CD4-positive, alpha-beta memory T cell (primary cell): ENCODE results near the gene ABCA10. TPM values are rescaled to one million over a fixed set of nuclear protein-coding genes. Genes with fewer than 3 reads are reported as not detected.
A peak's percentile ranks its signal among the peaks of the same experiment; 100 is the strongest.

Experiments used
- CTCF ChIA-PET: fragments of 350-600 bp; sonication (Branson Sonifier 250); formaldehyde crosslinking; loops from one replicate; lab custom pipeline; 2021; ENCODE audit warnings: inconsistent platforms; ENCODE audit not compliant: partially characterized antibody; lab: Charles Lee
- POLR2A ChIA-PET: fragments of 350-600 bp; sonication (Branson Sonifier 250); formaldehyde crosslinking; loops from one replicate; lab custom pipeline; 2021; ENCODE audit not compliant: partially characterized antibody; lab: Charles Lee
- DNase-seq, 5 donors: peaks; one replicate each; pipeline versions ENCODE4 v3.0.0 to v3.0.0-alpha.2; 2020 to 2022; ENCODE audit warnings: mixed read lengths in 1 of 5
- H3K27ac ChIP-seq: one replicate; pipeline ENCODE4 v1.7.0; 2013; ENCODE audit warnings: low read depth, low read length
- H3K27me3 ChIP-seq: 2 replicates; pipeline ENCODE4 v1.7.0; 2013; ENCODE audit warnings: mild to moderate bottlenecking, low read length, moderate library complexity; ENCODE audit not compliant: insufficient read depth
- H3K36me3 ChIP-seq: 2 replicates; pipeline ENCODE4 v1.7.0; 2013; ENCODE audit warnings: mild to moderate bottlenecking, low read length, moderate library complexity; ENCODE audit not compliant: insufficient read depth
- H3K4me1 ChIP-seq: 2 replicates; pipeline ENCODE4 v1.7.0; 2013; ENCODE audit warnings: mild to moderate bottlenecking, low read length, moderate library complexity; ENCODE audit not compliant: insufficient read depth
- H3K4me3 ChIP-seq, 2 donors: one replicate each; pipeline ENCODE4 v1.7.0; 2013; ENCODE audit warnings: low read length in 2 of 2, mild to moderate bottlenecking in 1 of 2
- H3K9me3 ChIP-seq, 2 donors: one replicate each; pipeline ENCODE4 v1.7.0; 2013; ENCODE audit warnings: low read length in 2 of 2, control low read depth in 1 of 2; ENCODE audit not compliant: control insufficient read depth in 1 of 2
- H3K27ac Mint-ChIP-seq, 7 donors: one replicate each; pipeline ENCODE4 v1.8.0; 2020 to 2021; ENCODE audit warnings: mixed read lengths in 7 of 7, mild to moderate bottlenecking in 6 of 7, inconsistent platforms in 3 of 7, moderate library complexity in 3 of 7
- H3K27me3 Mint-ChIP-seq, 2 donors: one replicate each; pipeline ENCODE4 v1.8.0; 2020 to 2021; ENCODE audit warnings: mixed read lengths in 2 of 2
- H3K36me3 Mint-ChIP-seq, 2 donors: one replicate each; pipeline ENCODE4 v1.8.0; 2020 to 2021; ENCODE audit warnings: mixed read lengths in 2 of 2, inconsistent platforms in 1 of 2, mild to moderate bottlenecking in 1 of 2
- H3K4me1 Mint-ChIP-seq, 4 donors: one replicate each; pipeline ENCODE4 v1.8.0; 2020 to 2021; ENCODE audit warnings: mixed read lengths in 4 of 4, mild to moderate bottlenecking in 1 of 4
- H3K4me3 Mint-ChIP-seq, 8 donors: one replicate each; pipeline ENCODE4 v1.8.0; 2020 to 2021; ENCODE audit warnings: mixed read lengths in 8 of 8, mild to moderate bottlenecking in 7 of 8, moderate library complexity in 6 of 8, inconsistent platforms in 3 of 8
- H3K9me3 Mint-ChIP-seq, 8 donors: one replicate each; pipeline ENCODE4 v1.8.0; 2020 to 2021; ENCODE audit warnings: mixed read lengths in 8 of 8, mild to moderate bottlenecking in 5 of 8, inconsistent platforms in 3 of 8, moderate library complexity in 1 of 8
- intact Hi-C: fragments of 100-400 bp; cut with micrococcal nuclease; formaldehyde crosslinking; loops from one replicate; pipeline ENCODE4 v1.15.1; 2023
- microRNA-seq: library from miRNA; unstranded; fragments of <30 nt; microRNA quantifications from one replicate; pipeline ENCODE4 v1.2.0, GENCODE V29; 2021; ENCODE audit warnings: borderline replicate concordance, borderline number of aligned reads, borderline microRNAs expressed, mixed read lengths
- polyA plus RNA-seq, 2 donors: library from polyadenylated mRNA; unstranded; fragments of 300-500 nt; fragmentation: Illumina TruSeq; gene quantifications; one replicate each; pipeline ENCODE4 v1.2.3, GENCODE V29; 2021
- total RNA-seq, 2 experiments: library from RNA; stranded (reverse); gene quantifications; one replicate each; pipeline ENCODE4 v1.2.3, GENCODE V29; 2021

The ABCA10 gene
- total and polyA plus RNA-seq, 4 experiments from 2014 or later, result 2.1 to 4.6 TPM; not detected in 2

- Histone ChIP-seq H3K4me1 (no peaks in the 10 kb centered on the region), H3K9me3 (no peaks in the 10 kb centered on the region), H3K4me3 (no peak overlapping the region), H3K27ac (no peak overlapping the region), H3K36me3 (no peaks in the 10 kb centered on the region), H3K27me3 (no peaks in the 10 kb centered on the region)
- no peaks in the 10 kb centered on the region for H3K9me3 Mint-ChIP-seq
- H3K4me1 Mint-ChIP-seq, result no peaks in the 10 kb centered on the region
- ChIA-PET POLR2A (no interaction called here), CTCF (no interaction called here)
- no peak overlapping the region for H3K4me3 Mint-ChIP-seq
- intact Hi-C loops, result no loop called here
- H3K27ac Mint-ChIP-seq, result peak overlapping the region in 1 of 7 donors; percentile 46
- DNase-seq, result no peak
- H3K27me3 Mint-ChIP-seq, result no peaks in the 10 kb centered on the region
- no peaks in the 10 kb centered on the region for H3K36me3 Mint-ChIP-seq
These were observed 124.9 kb downstream of the ABCA10 start for GRCh38 chr17:69103557-69104233.

- no peaks in the 10 kb centered on the region for H3K36me3 ChIP-seq
- no peaks in the 10 kb centered on the region for H3K9me3 ChIP-seq
- no peak overlapping the region for H3K27ac Mint-ChIP-seq
- H3K36me3 Mint-ChIP-seq, result no peaks in the 10 kb centered on the region
- DNase-seq, result no peak
- H3K27me3 ChIP-seq, result no peaks in the 10 kb centered on the region
- H3K9me3 Mint-ChIP-seq, result no peaks in the 10 kb centered on the region
- intact Hi-C loops, result no loop called here
- no peaks in the 10 kb centered on the region for H3K4me1 ChIP-seq
- ChIA-PET CTCF (no interaction called here), POLR2A (no interaction called here)
- H3K27ac ChIP-seq, result no peak overlapping the region
- no peak overlapping the region for H3K4me3 Mint-ChIP-seq
- H3K27me3 Mint-ChIP-seq, result no peaks in the 10 kb centered on the region
- H3K4me3 ChIP-seq, result no peak overlapping the region
- H3K4me1 Mint-ChIP-seq, result peaks cover 0 to under 1% (median 0%) of the 10 kb centered on the region in 4 donors
These were observed 130.0 kb downstream of the ABCA10 start for GRCh38 chr17:69098625-69099024.

Small RNA genes lying within 50 kb of the gene (microRNA-seq; reads per million reads assigned to microRNA genes)
- gene MIR4524A (not detected), gene MIR4524B (not detected)

Other genes with a start within 250 kb of the ABCA10 start
- under 1 TPM; 0.06 TPM for gene ABCA9, start 167.9 kb downstream of the ABCA10 start, total RNA-seq
- not detected for gene ABCA9, start 167.9 kb downstream of the ABCA10 start, polyA plus RNA-seq
- under 1 TPM; 0.53 to 0.67 TPM for gene ABCA6, start 86.9 kb downstream of the ABCA10 start, total RNA-seq
- gene ABCA6, start 86.9 kb downstream of the ABCA10 start, polyA plus RNA-seq, result not detected
- gene ABCA5, start 98.3 kb upstream of the ABCA10 start, total RNA-seq, result 10 to 100 TPM; 43.8 to 45.0 TPM
- 1 to 10 TPM; 7.7 to 9.0 TPM for gene ABCA5, start 98.3 kb upstream of the ABCA10 start, polyA plus RNA-seq
- gene MAP2K6, start 185.9 kb upstream of the ABCA10 start, total RNA-seq, result 10 to 100 TPM; 16.5 to 18.3 TPM
- gene MAP2K6, start 185.9 kb upstream of the ABCA10 start, polyA plus RNA-seq, result 10 to 100 TPM; 14.5 to 21.3 TPM